MCF 10A (cell line): ENCODE results near the gene PRUNE2. TPM values are rescaled to one million over a fixed set of nuclear protein-coding genes. Genes with fewer than 3 reads are reported as not detected.

Experiments
- BruUV-seq: library from RNA; stranded (reverse); fragments of 400-500 nt; replicated peaks from 2 replicates; lab custom pipeline; 2021; lab: Mats Ljungman, UMichigan
- CTCF ChIA-PET: fragments of 300-600 bp; sonication (Branson Sonifier 250); formaldehyde crosslinking; extraction: SDS; loops from one replicate; lab custom pipeline; 2021; ENCODE audit warnings: antibody characterized with exemption, inconsistent platforms; lab: Yijun Ruan, JAX
- POLR2A ChIA-PET: fragments of 300-600, 350-650 bp; sonication (Branson Sonifier 250); formaldehyde crosslinking; extraction: SDS; loops from one replicate; lab custom pipeline; 2020; ENCODE audit warnings: antibody characterized with exemption, inconsistent platforms; lab: Yijun Ruan, JAX
- DNase-seq: peaks from one replicate; pipeline ENCODE4 v3.0.0-alpha.2; 2018; ENCODE audit not compliant: unreplicated experiment
- H3K27ac Mint-ChIP-seq: one replicate; pipeline ENCODE4 v1.8.0; 2022; ENCODE audit warnings: mild to moderate bottlenecking, low read depth, mixed read lengths; ENCODE audit not compliant: unreplicated experiment
- H3K27me3 Mint-ChIP-seq: one replicate; pipeline ENCODE4 v1.8.0; 2022; ENCODE audit warnings: mixed read lengths; ENCODE audit not compliant: insufficient read depth, unreplicated experiment
- H3K36me3 Mint-ChIP-seq: one replicate; pipeline ENCODE4 v1.8.0; 2022; ENCODE audit warnings: mild to moderate bottlenecking, moderate library complexity, mixed read lengths; ENCODE audit not compliant: insufficient read depth, unreplicated experiment
- H3K4me1 Mint-ChIP-seq: one replicate; pipeline ENCODE4 v1.8.0; 2022; ENCODE audit warnings: mixed read lengths; ENCODE audit not compliant: insufficient read depth, unreplicated experiment
- H3K4me3 Mint-ChIP-seq: one replicate; pipeline ENCODE4 v1.8.0; 2022; ENCODE audit warnings: mild to moderate bottlenecking, moderate library complexity, mixed read lengths; ENCODE audit not compliant: unreplicated experiment
- H3K9me3 Mint-ChIP-seq: one replicate; pipeline ENCODE4 v1.8.0; 2022; ENCODE audit warnings: mixed read lengths; ENCODE audit not compliant: unreplicated experiment
- CTCF ChIP-seq: fragments of 200-600 bp; IDR thresholded peaks from one replicate; pipeline ENCODE4 v1.8.0; 2022; ENCODE audit warnings: antibody characterized with exemption, mild to moderate bottlenecking; ENCODE audit not compliant: unreplicated experiment
- intact Hi-C: fragments of 100-400 bp; cut with micrococcal nuclease; formaldehyde crosslinking; loops from 2 replicates; pipeline ENCODE4 v1.14.1; 2022
- total RNA-seq: library from RNA; stranded (reverse); gene quantifications from 2 replicates; pipeline ENCODE4 v1.2.3, GENCODE V29; 2022

The PRUNE2 gene
- total RNA-seq, 1 experiment from 2014 or later: 0.63 TPM

GRCh38 chr9:76662476-76663281 lies 243.2 kb downstream of the PRUNE2 start:
- Mint-ChIP-seq H3K36me3 (no peaks in the 10 kb centered on the region), H3K4me3 (no peak overlapping the region), H3K4me1 (peaks cover 7% of the 10 kb centered on the region), H3K27ac (no peak overlapping the region), H3K9me3 (peaks cover 5% of the 10 kb centered on the region), H3K27me3 (no peaks in the 10 kb centered on the region)
- no TSS peak for BruUV-seq
- intact Hi-C loops: loop anchor here (1.0 to 10.0 kb wide), 3 partner anchors 42 to 502 kb away; no protein-coding TSS in a partner anchor
- no peak for DNase-seq
- POLR2A ChIA-PET: interaction anchor here (1.2 to 1.5 kb wide), 2 partner anchors 43 to 268 kb away, joined by 3 read pairs; partner anchors contain the start of gene RFK
- TF ChIP-seq CTCF: no peak
- CTCF ChIA-PET: interaction anchor here (0.7 to 12.4 kb wide), 14 partner anchors 12 to 716 kb away, joined by 3 to 285 read pairs (median 4); no protein-coding TSS in a partner anchor

DNA sequence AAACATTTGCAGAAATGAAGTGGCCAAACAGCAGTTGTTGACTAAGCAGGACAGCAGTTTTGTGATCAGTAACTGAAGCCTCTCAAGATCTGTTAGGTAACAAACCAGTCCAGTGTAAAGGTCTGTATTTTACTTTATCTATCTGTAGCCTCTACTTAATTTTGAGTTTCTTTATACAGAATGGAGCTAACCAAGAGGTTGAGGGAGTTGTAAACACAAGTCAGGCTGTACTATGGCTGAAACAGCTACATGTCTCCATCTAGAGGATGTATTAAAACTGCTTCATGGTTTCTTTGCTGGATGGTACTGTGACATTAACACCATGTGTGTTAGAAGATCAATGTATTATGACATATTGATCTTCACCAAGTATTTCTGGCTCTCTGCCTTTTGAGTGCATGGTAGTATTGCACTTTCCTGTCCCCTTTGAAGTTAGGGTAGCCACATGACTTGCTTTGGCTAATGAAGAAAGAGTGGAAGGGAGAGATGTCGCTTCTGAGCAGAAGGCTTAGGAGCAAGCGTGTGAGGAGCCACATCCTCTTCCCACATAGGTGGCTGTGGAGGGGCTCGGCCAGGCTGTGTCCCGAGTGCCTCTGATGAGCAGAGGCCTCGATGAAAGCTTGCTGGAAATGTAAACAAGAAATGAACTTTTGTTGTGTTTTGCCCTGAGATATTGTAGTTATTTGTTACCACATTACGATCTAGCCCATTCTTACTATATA lies 247.2 kb downstream of the PRUNE2 start:
- H3K4me1 Mint-ChIP-seq: peaks cover 34% of the 10 kb centered on the region
- POLR2A ChIA-PET: interaction anchor here (0.8 to 1.6 kb wide), 4 partner anchors 9 to 212 kb away, joined by 3 to 5 read pairs (median 4); no protein-coding TSS in a partner anchor
- BruUV-seq: no TSS peak

DNA sequence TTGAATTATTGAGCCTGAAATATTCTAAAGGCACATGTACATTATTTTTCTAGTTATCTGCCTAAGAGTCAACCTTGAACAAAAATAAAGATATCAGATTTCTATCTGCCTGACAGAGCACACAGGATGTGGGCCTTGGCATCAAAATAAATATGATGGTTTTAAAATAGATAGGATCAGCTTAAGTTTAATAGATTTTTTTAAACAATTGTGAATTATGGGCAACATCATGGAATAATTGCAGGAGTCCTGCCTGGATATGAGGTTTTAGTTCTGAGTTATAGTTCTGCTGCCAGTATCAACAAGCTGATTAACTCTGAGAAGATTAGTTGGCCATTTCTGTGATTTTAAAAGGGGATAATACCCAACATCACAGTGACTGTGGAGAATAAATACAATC lies 248.6 kb downstream of the PRUNE2 start:
- H3K27ac Mint-ChIP-seq: peak overlapping the region; percentile 95
- peaks cover 38% of the 10 kb centered on the region for H3K4me1 Mint-ChIP-seq
- ChIA-PET POLR2A (no interaction called here), CTCF (interaction anchor here (1.0 to 10.1 kb wide), 7 partner anchors 11 to 356 kb away, joined by 3 to 226 read pairs (median 6); partner anchors contain the start of gene GCNT1)
- TF ChIP-seq CTCF: no peak
- no peak for DNase-seq
- no peaks in the 10 kb centered on the region for H3K27me3 Mint-ChIP-seq
- H3K4me3 Mint-ChIP-seq: no peak overlapping the region
- no TSS peak for BruUV-seq
- H3K36me3 Mint-ChIP-seq: no peaks in the 10 kb centered on the region
- H3K9me3 Mint-ChIP-seq: no peaks in the 10 kb centered on the region
- intact Hi-C loops: no loop called here

More for the DNA sequence above, 247.2 kb downstream of the PRUNE2 start:
- no peak overlapping the region for H3K4me3 Mint-ChIP-seq
- intact Hi-C loops: loop anchor here (1.0 kb wide), 2 partner anchors 211 to 255 kb away; no protein-coding TSS in a partner anchor
- DNase-seq: peak; percentile 60
- no peak overlapping the region for H3K27ac Mint-ChIP-seq
- no peaks in the 10 kb centered on the region for H3K9me3 Mint-ChIP-seq
- H3K36me3 Mint-ChIP-seq: no peaks in the 10 kb centered on the region
- peak; percentile 60 for TF ChIP-seq CTCF
- CTCF ChIA-PET: interaction anchor here (0.5 to 12.4 kb wide), 51 partner anchors 8 to 1481 kb away, joined by 3 to 285 read pairs (median 4); partner anchors contain the start of genes GCNT1 and RFK
- H3K27me3 Mint-ChIP-seq: no peaks in the 10 kb centered on the region
